IMR-90 (cell line): ENCODE results near the gene PCDHGB6. TPM values are rescaled to one million over a fixed set of nuclear protein-coding genes. Genes with fewer than 3 reads are reported as not detected.

Experiments used
- ATAC-seq: fragments of 200-7000 bp; cut with Tn5 transposase; 2 replicates; pipeline ENCODE4 v1.9.1; 2020; ENCODE audit warnings: low read depth, mild to moderate bottlenecking, moderate library complexity
- BruUV-seq: library from RNA; stranded (reverse); fragments of 400-500 nt; replicated peaks from 2 replicates; lab custom pipeline; 2021; lab: Mats Ljungman, UMichigan
- CTCF ChIA-PET: fragments of 300-600 bp; formaldehyde crosslinking; extraction: SDS; loops from one replicate; lab custom pipeline; 2021; ENCODE audit warnings: antibody characterized with exemption; lab: Yijun Ruan, JAX
- POLR2A ChIA-PET: fragments of 300-600 bp; sonication (Branson Sonifier 250); formaldehyde crosslinking; loops from one replicate; lab custom pipeline; 2022; ENCODE audit warnings: antibody characterized with exemption; ENCODE audit not compliant: unreplicated experiment; lab: Charles Lee
- DNase-seq: peaks from one replicate; pipeline ENCODE4 v3.0.0; 2013
- H2AFZ ChIP-seq: replicated peaks from 2 replicates; pipeline ENCODE3; 2013; ENCODE audit warnings: low read length, mild to moderate bottlenecking; ENCODE audit not compliant: poor library complexity
- H2AK5ac ChIP-seq: 2 replicates; pipeline ENCODE4 v1.6.1; 2013; ENCODE audit warnings: low read depth, low read length, inconsistent platforms
- H2AK9ac ChIP-seq: replicated peaks from 2 replicates; pipeline ENCODE3; 2013; ENCODE audit warnings: mild to moderate bottlenecking, low read depth, low read length, moderate library complexity; ENCODE audit not compliant: poor library complexity
- H2BK120ac ChIP-seq: 2 replicates; pipeline ENCODE4 v1.6.1; 2013; ENCODE audit warnings: low read depth, low read length, inconsistent platforms
- H2BK15ac ChIP-seq: 3 replicates; pipeline ENCODE4 v1.6.1; 2013; ENCODE audit warnings: low read depth, low read length, inconsistent platforms
- H2BK20ac ChIP-seq: 2 replicates; pipeline ENCODE4 v1.6.1; 2013; ENCODE audit warnings: low read depth, mild to moderate bottlenecking, inconsistent platforms, low read length, moderate library complexity
- H2BK5ac ChIP-seq: 2 replicates; pipeline ENCODE4 v1.6.1; 2013; ENCODE audit warnings: mild to moderate bottlenecking, low read depth, low read length, inconsistent platforms; ENCODE audit not compliant: poor library complexity, severe bottlenecking
- H3K14ac ChIP-seq: replicated peaks from 2 replicates; pipeline ENCODE4 v1.6.1; 2013; ENCODE audit warnings: low read depth, low read length, inconsistent platforms
- H3K18ac ChIP-seq: 2 replicates; pipeline ENCODE4 v1.6.1; 2013; ENCODE audit warnings: low read depth, low read length, control low read depth
- H3K23ac ChIP-seq: 2 replicates; pipeline ENCODE4 v1.6.1; 2013; ENCODE audit warnings: low read depth, low read length, inconsistent platforms
- H3K27ac ChIP-seq: 2 replicates; pipeline ENCODE4 v1.5.1; 2013; ENCODE audit warnings: mild to moderate bottlenecking, control low read depth, low read length; ENCODE audit not compliant: insufficient read depth
- H3K27me3 ChIP-seq: 2 replicates; pipeline ENCODE4 v1.6.1; 2013; ENCODE audit warnings: low read length; ENCODE audit not compliant: control insufficient read depth, insufficient read depth
- H3K36me3 ChIP-seq: 2 replicates; pipeline ENCODE4 v1.6.1; 2013; ENCODE audit warnings: low read length, mixed read lengths; ENCODE audit not compliant: control insufficient read depth, insufficient read depth
- H3K4ac ChIP-seq: 2 replicates; pipeline ENCODE4 v1.6.1; 2013; ENCODE audit warnings: low read depth, low read length, inconsistent platforms
- H3K4me1 ChIP-seq: 2 replicates; pipeline ENCODE4 v1.6.1; 2013; ENCODE audit warnings: low read length, mixed read lengths; ENCODE audit not compliant: control insufficient read depth, insufficient read depth
- H3K4me2 ChIP-seq: 2 replicates; pipeline ENCODE4 v1.6.1; 2013; ENCODE audit warnings: low read depth, mild to moderate bottlenecking, control low read depth, low read length, moderate library complexity
- H3K4me3 ChIP-seq: 2 replicates; pipeline ENCODE4 v1.5.1; 2013; ENCODE audit warnings: low read depth, mild to moderate bottlenecking, control low read depth, low read length, moderate library complexity; ENCODE audit not compliant: insufficient read depth
- H3K56ac ChIP-seq: 2 replicates; pipeline ENCODE4 v1.6.1; 2013; ENCODE audit warnings: low read length, inconsistent platforms; ENCODE audit not compliant: insufficient read depth; ENCODE audit errors: extremely low read depth
- H3K79me1 ChIP-seq, 2 experiments: 2 replicates each; pipeline ENCODE4 v1.6.1; 2013; ENCODE audit warnings: low read length in 2 of 2, inconsistent platforms in 1 of 2, low read depth in 1 of 2
- H3K9ac ChIP-seq: 2 replicates; pipeline ENCODE4 v1.6.1; 2013; ENCODE audit warnings: low read depth, low read length, control low read depth
- H3K9me1 ChIP-seq: 2 replicates; pipeline ENCODE4 v1.6.1; 2013; ENCODE audit warnings: low read length, inconsistent platforms; ENCODE audit not compliant: insufficient read depth
- H3K9me3 ChIP-seq: 2 replicates; pipeline ENCODE4 v1.6.1; 2013; ENCODE audit warnings: low read length; ENCODE audit not compliant: control insufficient read depth, insufficient read depth
- H4K20me1 ChIP-seq: 2 replicates; pipeline ENCODE4 v1.6.1; 2013; ENCODE audit warnings: low read length, inconsistent platforms; ENCODE audit not compliant: insufficient read depth
- H4K5ac ChIP-seq: 2 replicates; pipeline ENCODE4 v1.6.1; 2013; ENCODE audit warnings: mild to moderate bottlenecking, low read depth, low read length, control low read depth
- H4K8ac ChIP-seq, 2 experiments: 2 replicates each; pipeline ENCODE4 v1.6.1; 2013; ENCODE audit warnings: low read depth in 2 of 2, low read length in 2 of 2, control low read depth in 1 of 2, inconsistent platforms in 1 of 2
- H4K91ac ChIP-seq: 2 replicates; pipeline ENCODE4 v1.6.1; 2013; ENCODE audit warnings: low read depth, low read length, inconsistent platforms; ENCODE audit not compliant: insufficient read depth
- CHD1 ChIP-seq: IDR thresholded peaks from 2 replicates; pipeline ENCODE4 v1.6.1; 2012; ENCODE audit warnings: low read depth, low read length, improper control_type of control experiment
- CTCF ChIP-seq: conservative IDR thresholded peaks from 2 replicates; pipeline ENCODE4 v1.5.1; 2012; ENCODE audit warnings: mild to moderate bottlenecking, low read depth, low read length, improper control_type of control experiment
- MAZ ChIP-seq: IDR thresholded peaks from 2 replicates; pipeline ENCODE4 v1.6.1; 2012; ENCODE audit warnings: low read depth, mild to moderate bottlenecking, low read length, improper control_type of control experiment, moderate library complexity, borderline replicate concordance
- MXI1 ChIP-seq: IDR thresholded peaks from 2 replicates; pipeline ENCODE4 v1.6.1; 2012; ENCODE audit warnings: low read depth, mild to moderate bottlenecking, low read length, moderate library complexity, borderline replicate concordance
- POLR2A ChIP-seq: IDR thresholded peaks from 2 replicates; pipeline ENCODE4 v1.6.1; 2012; ENCODE audit warnings: mild to moderate bottlenecking, low read depth, low read length
- RAD21 ChIP-seq: IDR thresholded peaks from 2 replicates; pipeline ENCODE4 v1.6.1; 2012; ENCODE audit warnings: low read length, improper control_type of control experiment
- WGBS, 2 experiments: methylation state at CpG; one replicate each; pipeline versions ENCODE4 v1.1.5 to v1.1.7; 2013; ENCODE audit warnings: missing lambda C conversion rate in 2 of 2; ENCODE audit not compliant: insufficient read length in 1 of 2; ENCODE audit errors: extremely low coverage in 2 of 2; 5-methylcytosine and 5-hydroxymethylcytosine counted together
- dilution Hi-C: fragments of 300-500 bp; cut with HindIII; formaldehyde crosslinking; loops from one replicate; pipeline ENCODE4 v1.14.3; 2018; ENCODE audit warnings: low sequenced_read_pairs; ENCODE audit not compliant: unreplicated experiment
- in situ Hi-C: fragments of 300-500 bp; cut with MboI; formaldehyde crosslinking; loops from 3 replicates; pipeline ENCODE4 v1.14.3; 2019; ENCODE audit warnings: low sequenced_read_pairs, inconsistent platforms, mixed read lengths
- intact Hi-C: fragments of 100-400 bp; cut with micrococcal nuclease; formaldehyde crosslinking; loops from 2 replicates; pipeline ENCODE4 v1.10.0; 2022
- polyA plus RNA-seq, 3 experiments: library from polyadenylated mRNA; depleted of rRNA; stranded (reverse); fragments of >200 nt; gene quantifications; 2 replicates each; pipeline ENCODE4 v1.2.3, GENCODE V29; 2012; ENCODE audit warnings: low replicate concordance in 1 of 3
- total RNA-seq: library from RNA; depleted of rRNA; stranded (reverse); fragments of >200 nt; gene quantifications from 2 replicates; pipeline ENCODE4 v1.2.3, GENCODE V29; 2012

Gene PCDHGB6
- total and polyA plus RNA-seq, 2 of the 4 experiments (the other 2 are of a cell fraction): 1.4 to 2.2 TPM

- H2AK9ac ChIP-seq: no peak overlapping the region
- DNase-seq: no peak
- H3K14ac ChIP-seq: no peak overlapping the region
- TF ChIP-seq CHD1 (no peak), POLR2A (no peak), CTCF (no peak), MAZ (no peak), RAD21 (no peak), MXI1 (no peak)
- in situ Hi-C loops (no loop called here), dilution Hi-C loops (no loop called here), intact Hi-C loops (no loop called here)
- H3K4me2 ChIP-seq: peak overlapping the region; percentile 13; the same call in 1 of the 2 replicates
- TSS peak; percentile 42 for BruUV-seq
- POLR2A ChIA-PET: no interaction called here
- H3K18ac ChIP-seq: no peak overlapping the region
- H4K8ac ChIP-seq: no peak overlapping the region
- H3K9me1 ChIP-seq: no peaks in the 10 kb centered on the region
- H2AFZ ChIP-seq: no peak overlapping the region
- H2BK120ac ChIP-seq: no peak overlapping the region
- no peak overlapping the region; the same call in 1 of the 2 replicates for H4K5ac ChIP-seq
- H3K23ac ChIP-seq: no peak overlapping the region
- no peaks in the 10 kb centered on the region for H3K27me3 ChIP-seq
- H2BK20ac ChIP-seq: no peak overlapping the region
- no peak overlapping the region for H3K4ac ChIP-seq
- no peak for ATAC-seq
- no peaks in the 10 kb centered on the region for H3K4me1 ChIP-seq
- H2BK5ac ChIP-seq: no peak overlapping the region
- H3K27ac ChIP-seq: no peak overlapping the region
- no peak overlapping the region for H3K9ac ChIP-seq
- no peaks in the 10 kb centered on the region for H4K20me1 ChIP-seq
- H3K36me3 ChIP-seq: peaks cover 18% of the 10 kb centered on the region
- H3K9me3 ChIP-seq: peaks cover 49% of the 10 kb centered on the region
- 42% methylated on average over 4 of the region's 15 CpGs; no CpG with 5 or more reads in 1 of the 2 experiments for WGBS, 2 experiments
- H2AK5ac ChIP-seq: no peak overlapping the region
- CTCF ChIA-PET: no interaction called here
- peaks cover 7 to 15% of the 10 kb centered on the region in 2 experiments; a peak in 3 of 4 replicates for H3K79me1 ChIP-seq
- no peak overlapping the region for H3K4me3 ChIP-seq
- H4K91ac ChIP-seq: no peak overlapping the region
- H3K56ac ChIP-seq: no peak overlapping the region
- no peak overlapping the region for H2BK15ac ChIP-seq
These were observed 9.2 kb upstream of the PCDHGB6 start for GRCh38 chr5:141398608-141399007.
